ENCODE data around the gene RAB11A.

The RAB11A gene

DNA sequence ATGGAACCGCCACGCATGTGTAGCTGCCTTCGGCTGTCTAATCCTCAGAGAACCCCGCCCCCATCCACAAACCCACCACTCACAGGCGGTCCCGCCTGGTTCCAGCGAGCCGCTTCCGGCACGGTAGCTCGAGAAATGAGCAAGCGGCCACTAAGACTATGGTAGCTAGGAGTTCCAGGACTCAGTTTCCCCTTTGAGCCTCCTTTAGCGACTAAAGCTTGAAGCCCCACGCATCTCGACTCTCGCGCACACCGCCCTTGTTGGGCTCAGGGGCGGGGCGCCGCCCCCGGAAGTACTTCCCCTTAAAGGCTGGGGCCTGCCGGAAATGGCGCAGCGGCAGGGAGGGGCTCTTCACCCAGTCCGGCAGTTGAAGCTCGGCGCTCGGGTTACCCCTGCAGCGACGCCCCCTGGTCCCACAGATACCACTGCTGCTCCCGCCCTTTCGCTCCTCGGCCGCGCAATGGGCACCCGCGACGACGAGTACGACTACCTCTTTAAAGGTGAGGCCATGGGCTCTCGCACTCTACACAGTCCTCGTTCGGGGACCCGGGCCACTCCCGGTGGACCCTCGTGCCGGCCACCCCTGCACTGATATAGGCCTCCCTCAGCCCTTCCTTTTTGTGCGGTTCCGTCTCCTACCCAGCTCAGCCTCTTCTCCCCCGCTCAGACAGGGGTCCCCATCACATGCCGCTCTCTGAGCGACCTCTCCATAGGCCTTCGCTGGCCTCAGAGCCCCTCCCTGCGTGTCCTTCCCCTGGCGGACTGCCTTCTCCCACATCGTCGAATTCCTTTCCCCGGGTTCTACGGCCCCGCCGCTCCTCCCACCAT lies at the start of gene RAB11A:
TSS of gene RAB11A (plus strand) at position 366 of the 828 bp plus-strand sequence. CDS start at position 461, 95 bp downstream.
- peak; percentile 95 for DNase-seq

GRCh38 chr15:65819563-65819960 lies 49.7 kb upstream of the RAB11A start:
- no peak for DNase-seq

DNA sequence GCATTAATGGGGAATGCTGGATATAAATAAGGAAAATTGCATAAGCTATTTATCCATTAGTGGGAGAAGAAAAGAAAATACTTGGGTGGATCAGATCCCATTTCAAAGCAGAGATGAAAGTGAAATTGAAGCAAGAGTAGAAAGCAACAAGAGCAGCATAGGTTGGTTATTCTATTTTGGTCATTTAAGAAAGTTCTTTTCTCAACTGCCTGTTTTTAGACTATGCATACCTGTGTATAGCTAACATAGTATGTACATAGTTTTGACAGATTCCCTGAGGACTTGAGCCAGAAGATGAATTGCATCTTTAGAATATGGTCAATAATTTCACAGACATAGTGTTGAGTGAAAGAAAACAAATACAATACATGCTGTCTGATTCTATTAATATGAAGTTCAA lies 48.2 kb upstream of the RAB11A start:
- no peak for DNase-seq

GRCh38 chr15:65822316-65822715 lies 47.0 kb upstream of the RAB11A start:
- no peak for DNase-seq

GRCh38 chr15:65824031-65824743 lies 45.1 kb upstream of the RAB11A start:
- peak; percentile 33 for DNase-seq

- no peak for DNase-seq
Observed at GRCh38 chr15:65824941-65825544, 44.2 kb upstream of the RAB11A start.

DNA sequence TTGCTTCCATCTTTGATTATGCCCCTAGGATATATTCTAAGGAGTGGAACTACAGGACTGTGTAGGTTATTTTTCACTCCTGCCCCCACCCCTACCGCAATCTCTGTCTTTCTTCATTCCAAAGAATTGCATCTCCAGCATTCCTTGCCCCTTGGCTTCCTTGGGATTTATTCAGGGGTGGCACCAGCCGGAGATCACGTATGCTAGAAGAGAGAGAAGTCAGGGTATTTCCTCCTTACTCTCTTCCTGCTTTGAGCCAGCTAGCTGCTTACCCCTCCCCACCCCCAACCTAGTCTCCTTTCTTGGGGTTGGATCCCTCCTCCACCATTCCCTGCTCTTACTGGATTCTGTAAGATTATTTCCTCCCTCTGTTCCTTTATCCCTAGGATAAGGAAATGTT lies 42.2 kb upstream of the RAB11A start:
- no peak for DNase-seq

- no peak for DNase-seq
Observed at GRCh38 chr15:65828585-65828984, 40.7 kb upstream of the RAB11A start.

GRCh38 chr15:65829130-65829764 lies 40.0 kb upstream of the RAB11A start:
- peak; percentile 22 for DNase-seq

DNA sequence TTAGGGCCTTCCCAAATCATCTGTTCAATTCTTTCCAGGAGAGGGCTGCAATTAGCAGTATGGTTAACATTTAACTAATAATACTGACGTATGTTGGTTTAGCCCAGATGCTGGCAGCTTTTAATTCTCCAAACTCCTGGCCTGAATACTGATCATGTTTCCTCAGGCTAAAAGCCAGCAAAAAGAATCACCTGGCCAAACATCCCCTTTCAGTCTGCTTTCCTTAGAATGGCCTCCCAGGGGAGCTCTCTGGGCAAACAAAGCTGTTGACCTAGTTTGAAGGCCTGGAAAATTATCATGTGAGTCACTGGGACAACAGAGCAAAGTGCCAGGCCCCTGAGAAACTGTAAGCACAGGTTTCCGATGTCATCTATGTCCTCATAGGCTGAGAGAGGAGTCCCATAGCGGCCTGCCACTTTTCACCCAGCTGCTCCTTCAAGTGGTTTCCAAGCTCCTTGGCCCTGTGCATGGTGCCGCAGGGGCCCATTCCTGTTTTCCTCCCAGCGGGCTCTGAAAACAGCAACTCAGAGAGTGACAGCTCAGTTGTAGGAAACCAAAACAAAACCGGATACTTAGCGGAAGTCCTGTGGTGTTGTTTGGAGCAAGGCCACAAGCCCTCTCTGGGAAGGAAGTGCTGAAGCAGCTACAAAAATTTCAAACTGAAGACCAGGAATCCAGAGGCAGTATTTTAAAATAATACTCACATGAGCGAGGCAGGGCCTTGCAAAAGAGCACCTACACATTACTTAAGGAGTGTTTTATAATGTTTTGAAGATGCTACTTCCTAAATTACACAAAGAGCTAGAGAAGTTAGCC lies 36.5 kb upstream of the RAB11A start:
- DNase-seq = peak; percentile 96

- no peak for DNase-seq
Observed at GRCh38 chr15:65833501-65834205, 35.6 kb upstream of the RAB11A start.

DNA sequence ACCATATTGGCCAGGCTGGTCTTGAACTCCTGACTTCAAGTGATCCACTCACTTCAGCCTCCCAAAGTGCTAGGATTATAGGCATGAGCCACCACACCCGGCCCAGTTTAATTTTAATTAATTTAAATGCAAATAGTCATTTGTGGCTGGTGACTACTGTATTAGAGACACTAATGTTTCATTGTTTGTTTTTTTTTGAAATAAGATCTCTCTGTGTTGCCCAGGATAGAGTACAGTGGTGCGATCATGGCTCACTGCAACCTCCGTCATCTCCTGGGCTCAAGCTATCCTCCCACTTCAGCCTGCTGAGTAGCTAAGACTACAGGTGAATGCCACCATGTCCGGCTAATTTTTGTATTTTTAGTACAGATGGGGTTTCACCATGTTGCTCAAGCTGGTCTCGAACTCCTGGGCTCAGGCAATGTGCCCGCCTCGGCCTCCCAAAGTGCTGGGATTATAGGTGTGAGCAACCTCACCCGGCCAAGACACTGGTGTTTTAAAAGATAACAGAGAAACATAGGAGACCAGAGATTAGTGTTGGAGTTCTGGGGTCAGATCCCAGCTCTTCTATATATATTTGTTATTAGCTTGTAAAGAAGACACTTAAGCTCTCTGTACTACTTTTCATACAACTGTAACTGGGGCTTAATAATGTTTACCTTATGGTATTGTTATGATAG lies 34.5 kb upstream of the RAB11A start:
- no peak for DNase-seq

GRCh38 chr15:65835447-65835846 lies 33.8 kb upstream of the RAB11A start:
- no peak for DNase-seq

- no peak for DNase-seq
Observed at GRCh38 chr15:65836665-65837064, 32.6 kb upstream of the RAB11A start.

- no peak for DNase-seq
Observed at GRCh38 chr15:65837301-65838294, 31.7 kb upstream of the RAB11A start.

DNA sequence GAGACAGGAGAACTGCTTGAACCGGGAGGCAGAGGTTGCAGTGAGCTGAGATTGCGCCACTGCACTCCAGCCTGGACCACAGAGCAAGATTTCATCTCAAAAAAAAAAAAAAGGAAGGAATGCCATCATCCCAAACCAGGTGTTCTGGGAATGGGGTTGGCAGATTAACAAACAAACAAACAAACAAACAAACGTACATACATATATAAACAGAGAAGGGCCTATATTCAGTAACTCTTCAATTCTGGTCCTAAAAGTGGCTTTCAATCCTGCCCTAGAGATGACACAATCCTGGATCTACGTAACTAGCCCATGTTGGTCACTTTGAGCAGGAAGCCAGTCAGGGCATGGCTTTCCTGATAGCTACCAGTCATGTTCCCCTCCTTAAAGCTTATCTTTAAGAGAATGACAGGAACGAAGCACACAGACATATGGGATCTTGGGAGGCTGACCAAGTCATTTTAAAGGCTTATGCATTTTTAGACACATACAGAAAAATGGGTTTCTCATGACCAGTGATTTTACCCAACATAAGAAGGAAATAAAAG lies 29.9 kb upstream of the RAB11A start:
- no peak for DNase-seq

GRCh38 chr15:65839985-65840384 lies 29.3 kb upstream of the RAB11A start:
- DNase-seq = no peak

- no peak for DNase-seq
Observed at GRCh38 chr15:65841121-65841930, 28.0 kb upstream of the RAB11A start.
